Measurements from ENCODE around the gene KIF24.

GRCh38 chr9:34322899-34323591, 6.0 kb downstream of the KIF24 start:
- TF ChIP-seq POLR2A (IDR thresholded peaks at IDR 0.05) (no peak), CTCF (IDR thresholded peaks at IDR 0.05) (no peak)
